Keratinocyte (primary cell): ENCODE measurements around the gene CCIN.

Experiments used
- CTCF ChIP-seq, 3 experiments: IDR thresholded peaks in 1 of 3; conservative IDR thresholded peaks in 1 of 3; optimal IDR thresholded peaks in 1 of 3; 2 replicates in 2 of 3; 3 replicates in 1 of 3; pipeline versions ENCODE3 to v1.5.1; 2011; ENCODE audit warnings: low read length in 3 of 3, mild to moderate bottlenecking in 3 of 3, moderate library complexity in 2 of 3, control low read depth in 1 of 3, inconsistent platforms in 1 of 3; ENCODE audit not compliant: insufficient read depth in 2 of 3; ENCODE audit errors: extremely low read depth in 1 of 3
- EZH2 ChIP-seq: IDR thresholded peaks from one replicate; pipeline ENCODE4 v1.6.1; 2012; ENCODE audit warnings: inconsistent platforms, mild to moderate bottlenecking, low read length, moderate library complexity

GRCh38 chr9:36218011-36218410, 48.8 kb downstream of the CCIN start:
- TF ChIP-seq CTCF (optimal IDR thresholded peaks at IDR 0.05 in 1 of 3, IDR thresholded peaks at IDR 0.05 in 1 of 3, conservative IDR thresholded peaks at IDR 0.05 in 1 of 3; ENCODE audit: extremely low read depth in 1 of 3, insufficient read depth in 2 of 3, low read length in 3 of 3), result no peak
- TF ChIP-seq EZH2, result no peak
